DOHH2 (cell line): Measurements from ENCODE around the gene PRAMEF12.
"Not testable (repeated sequence)": the region's sequence is repeated elsewhere in the genome, so short reads cannot be mapped to it uniquely, and the experiment has no call there.

ENCODE experiments used
- H3F3A ChIP-seq: fragments of 200-600 bp; sonication (generic), shearing (Covaris generic); 2 replicates; pipeline ENCODE4 v1.6.0; 2016; ENCODE audit warnings: antibody characterized with exemption, mild to moderate bottlenecking; ENCODE audit not compliant: control insufficient read depth, insufficient read depth
- H3K27ac ChIP-seq: fragments of 200-600 bp; sonication (generic); 2 replicates; pipeline ENCODE4 v1.5.1; 2014; ENCODE audit warnings: low read depth, mild to moderate bottlenecking, low read length, moderate library complexity
- H3K27me3 ChIP-seq: fragments of 200-600 bp; sonication (generic); 2 replicates; pipeline ENCODE4 v1.6.1; 2014; ENCODE audit warnings: mild to moderate bottlenecking, low read length, mixed read lengths; ENCODE audit not compliant: control insufficient read depth
- H3K36me3 ChIP-seq: fragments of 200-600 bp; sonication (generic); 2 replicates; pipeline ENCODE4 v1.6.1; 2014; ENCODE audit warnings: mild to moderate bottlenecking, low read length, moderate library complexity, mixed read lengths; ENCODE audit not compliant: control insufficient read depth
- H3K4me1 ChIP-seq: fragments of 200-600 bp; sonication (generic); 2 replicates; pipeline ENCODE4 v1.6.1; 2014; ENCODE audit warnings: mild to moderate bottlenecking, low read length, mixed read lengths; ENCODE audit not compliant: control insufficient read depth
- H3K4me2 ChIP-seq: fragments of 200-600 bp; sonication (generic); 2 replicates; pipeline ENCODE4 v1.6.0; 2014; ENCODE audit warnings: mild to moderate bottlenecking, low read length, moderate library complexity
- H3K4me3 ChIP-seq: fragments of 200-600 bp; sonication (generic); 2 replicates; pipeline ENCODE4 v1.5.1; 2014; ENCODE audit warnings: mild to moderate bottlenecking, low read length, mixed read lengths
- H3K79me2 ChIP-seq: fragments of 200-600 bp; sonication (generic); 2 replicates; pipeline ENCODE4 v1.6.1; 2014; ENCODE audit warnings: mild to moderate bottlenecking, low read length, mixed read lengths; ENCODE audit not compliant: control insufficient read depth
- H3K9me2 ChIP-seq: fragments of 200-600 bp; sonication (generic); replicated peaks from 2 replicates; pipeline ENCODE4 v1.6.1; 2014; ENCODE audit warnings: mild to moderate bottlenecking, low read length, mixed read lengths; ENCODE audit not compliant: control insufficient read depth
- H3K9me3 ChIP-seq: fragments of 200-600 bp; sonication (generic); 2 replicates; pipeline ENCODE4 v1.6.1; 2014; ENCODE audit warnings: antibody characterized with exemption, low read length, mixed read lengths; ENCODE audit not compliant: control insufficient read depth, insufficient read depth
- H4K20me1 ChIP-seq: fragments of 200-600 bp; sonication (generic); 2 replicates; pipeline ENCODE4 v1.6.0; 2014; ENCODE audit warnings: low read depth, mild to moderate bottlenecking, antibody characterized with exemption, low read length, moderate library complexity; ENCODE audit not compliant: control insufficient read depth, insufficient read depth
- CTCF ChIP-seq: fragments of 200-600 bp; sonication (generic); IDR thresholded peaks from one replicate; pipeline ENCODE4 v1.5.1; 2014; ENCODE audit warnings: antibody characterized with exemption, mild to moderate bottlenecking, low read depth, low read length; ENCODE audit not compliant: poor library complexity, severe bottlenecking
- EZH2phosphoT487 ChIP-seq: fragments of 200-600 bp; sonication (generic); IDR thresholded peaks from 2 replicates; pipeline ENCODE4 v1.6.1; 2017; ENCODE audit warnings: borderline replicate concordance, mild to moderate bottlenecking, antibody characterized with exemption, low read length, moderate library complexity, mixed read lengths

Gene PRAMEF12

GRCh38 chr1:12809933-12810332 is 36.4 kb downstream of the PRAMEF12 start:
- Histone ChIP-seq H3K9me3 (no peaks in the 10 kb centered on the region), H3K9me2 (no peaks in the 10 kb centered on the region), H3F3A (no peaks in the 10 kb centered on the region), H3K79me2 (no peaks in the 10 kb centered on the region), H3K36me3 (no peaks in the 10 kb centered on the region), H3K4me3 (no peak overlapping the region), H3K27ac (no peak overlapping the region), H3K4me1 (no peaks in the 10 kb centered on the region), H3K4me2 (no peak overlapping the region), H3K27me3 (no peaks in the 10 kb centered on the region), H4K20me1 (no peaks in the 10 kb centered on the region)
- TF ChIP-seq EZH2phosphoT487 (no peak), CTCF (no peak)

GRCh38 chr1:12810691-12811408 is 37.3 kb downstream of the PRAMEF12 start:
- no peaks in the 10 kb centered on the region for H3K36me3 ChIP-seq
- no peaks in the 10 kb centered on the region for H3K9me2 ChIP-seq
- H3K27me3 ChIP-seq = no peaks in the 10 kb centered on the region
- no peaks in the 10 kb centered on the region for H3K4me1 ChIP-seq
- H3K9me3 ChIP-seq = no peaks in the 10 kb centered on the region
- no peak overlapping the region for H3K4me3 ChIP-seq
- no peaks in the 10 kb centered on the region for H3F3A ChIP-seq
- H3K79me2 ChIP-seq = no peaks in the 10 kb centered on the region
- TF ChIP-seq EZH2phosphoT487 (no peak), CTCF (no peak)
- no peaks in the 10 kb centered on the region for H4K20me1 ChIP-seq
- H3K27ac ChIP-seq = no peak overlapping the region
- H3K4me2 ChIP-seq = no peak overlapping the region

- TF ChIP-seq EZH2phosphoT487 = no peak
- no peak for TF ChIP-seq CTCF
- Histone ChIP-seq H3K79me2 (no peaks in the 10 kb centered on the region), H3K27ac (no peak overlapping the region), H3K9me3 (no peaks in the 10 kb centered on the region), H3K4me3 (no peak overlapping the region), H3K4me1 (no peaks in the 10 kb centered on the region), H3K36me3 (no peaks in the 10 kb centered on the region), H4K20me1 (no peaks in the 10 kb centered on the region), H3F3A (no peaks in the 10 kb centered on the region), H3K27me3 (no peaks in the 10 kb centered on the region), H3K9me2 (no peaks in the 10 kb centered on the region), H3K4me2 (no peak overlapping the region)
These were observed 37.9 kb downstream of the PRAMEF12 start for GRCh38 chr1:12811409-12811784.

- H3K27me3 ChIP-seq, H3K36me3 ChIP-seq, H3K4me2 ChIP-seq, H3K9me2 ChIP-seq, H3F3A ChIP-seq, H3K4me1 ChIP-seq, H4K20me1 ChIP-seq, H3K79me2 ChIP-seq, H3K27ac ChIP-seq, H3K9me3 ChIP-seq, H3K4me3 ChIP-seq: not testable (repeated sequence)
These were observed 45.5 kb downstream of the PRAMEF12 start for GRCh38 chr1:12819061-12819460.
